Measurements from ENCODE around the gene TIMP2.
A peak's percentile ranks its signal among the peaks of the same experiment; 100 is the strongest.
"Not testable (repeated sequence)": the region's sequence is repeated elsewhere in the genome, so short reads cannot be mapped to it uniquely, and the experiment has no call there.

The TIMP2 gene

DNA sequence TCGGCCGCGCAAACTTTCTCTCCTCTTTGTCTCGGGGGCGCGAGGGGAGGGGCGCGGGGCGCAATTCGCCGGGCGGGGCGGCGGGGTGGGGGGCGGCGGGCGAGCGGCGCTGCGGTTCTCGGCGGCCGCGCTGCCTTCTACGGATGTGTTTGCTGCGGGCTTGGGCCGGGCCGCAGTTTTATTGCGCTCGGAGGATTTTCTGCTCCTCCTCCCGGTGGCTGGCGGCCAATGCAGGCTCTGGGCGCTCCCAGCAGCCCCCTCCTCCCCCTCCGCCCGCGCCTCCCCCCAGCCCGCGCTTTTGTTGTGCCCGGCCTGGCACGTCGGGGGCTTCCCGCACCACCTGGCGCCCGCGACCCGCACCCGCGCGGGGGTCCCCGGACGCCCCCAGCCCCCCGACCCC is at the start of gene TIMP2:
TSS of gene TIMP2 (minus strand) at position 154 of the 400 bp plus-strand sequence. CDS start 299 bp downstream, outside the sequence.
- DNase-seq, result peak; percentile 6

DNA sequence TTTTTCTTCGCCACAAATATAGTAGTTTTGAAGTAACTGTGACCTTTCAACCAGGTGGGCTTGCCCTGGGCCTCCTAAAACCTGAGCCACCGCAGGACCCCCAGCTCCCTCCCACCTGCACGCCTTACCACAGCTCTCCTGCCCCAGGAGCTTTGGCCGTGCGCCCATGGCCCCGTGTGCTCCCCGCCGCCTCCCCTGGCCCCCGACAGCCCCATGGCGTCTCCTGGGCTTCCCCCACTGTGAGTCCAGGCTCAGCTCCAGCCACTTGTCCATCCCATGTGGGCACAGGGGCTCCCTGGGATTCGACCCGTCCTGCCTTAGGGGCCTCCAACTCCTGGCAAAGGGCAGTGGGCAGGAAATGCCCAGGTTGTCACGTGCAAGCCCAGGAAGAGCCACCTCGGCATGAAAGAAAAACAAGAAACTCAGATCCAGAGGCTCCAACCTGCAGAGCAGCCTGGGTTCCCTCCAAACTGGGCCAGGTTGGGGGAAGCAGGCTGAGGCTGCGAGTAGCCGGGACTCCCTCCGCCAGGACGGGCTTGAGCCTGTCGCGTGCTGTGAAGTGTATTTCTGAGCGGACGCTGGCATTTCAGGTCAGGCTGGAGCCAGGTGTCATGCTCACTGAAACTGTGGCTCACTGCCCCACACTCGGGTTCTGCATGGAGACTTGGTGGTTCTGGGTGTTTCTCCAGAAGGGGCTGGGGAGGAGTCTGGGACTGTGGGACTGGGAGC is 48.8 kb upstream of the TIMP2 start:
- no peak for DNase-seq

- no peak for DNase-seq
Measured at GRCh38 chr17:78973196-78973595, 48.0 kb upstream of the TIMP2 start.

DNA sequence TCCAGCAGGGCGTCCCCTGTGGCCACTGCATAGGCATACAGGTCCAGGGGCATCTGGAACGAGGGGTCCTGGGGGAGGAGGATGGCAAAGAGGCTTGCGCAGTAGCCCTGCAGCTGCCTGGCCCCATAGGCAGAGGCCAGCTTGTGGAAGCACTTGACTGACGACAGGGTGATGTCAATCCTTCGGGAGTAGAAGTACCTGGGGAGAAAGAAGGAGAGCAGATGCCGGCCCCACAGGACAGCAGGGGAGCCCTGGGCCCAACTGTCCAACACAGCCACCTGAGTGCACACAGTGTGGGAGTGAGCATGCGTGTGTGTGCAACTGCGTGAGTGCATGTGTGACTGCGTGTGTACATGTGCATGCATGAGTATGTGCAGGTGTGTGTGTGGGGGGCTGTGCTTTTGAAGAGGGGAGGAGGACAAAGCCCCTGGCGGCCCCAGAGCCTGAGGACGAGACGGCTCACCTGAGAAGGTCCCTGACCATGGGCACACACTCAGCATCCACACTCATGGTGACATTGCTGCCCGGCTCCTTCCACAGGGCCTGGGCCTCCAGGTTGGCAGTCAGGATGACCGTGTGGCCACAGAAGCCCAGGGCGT is 47.4 kb upstream of the TIMP2 start:
- DNase-seq, result no peak

DNA sequence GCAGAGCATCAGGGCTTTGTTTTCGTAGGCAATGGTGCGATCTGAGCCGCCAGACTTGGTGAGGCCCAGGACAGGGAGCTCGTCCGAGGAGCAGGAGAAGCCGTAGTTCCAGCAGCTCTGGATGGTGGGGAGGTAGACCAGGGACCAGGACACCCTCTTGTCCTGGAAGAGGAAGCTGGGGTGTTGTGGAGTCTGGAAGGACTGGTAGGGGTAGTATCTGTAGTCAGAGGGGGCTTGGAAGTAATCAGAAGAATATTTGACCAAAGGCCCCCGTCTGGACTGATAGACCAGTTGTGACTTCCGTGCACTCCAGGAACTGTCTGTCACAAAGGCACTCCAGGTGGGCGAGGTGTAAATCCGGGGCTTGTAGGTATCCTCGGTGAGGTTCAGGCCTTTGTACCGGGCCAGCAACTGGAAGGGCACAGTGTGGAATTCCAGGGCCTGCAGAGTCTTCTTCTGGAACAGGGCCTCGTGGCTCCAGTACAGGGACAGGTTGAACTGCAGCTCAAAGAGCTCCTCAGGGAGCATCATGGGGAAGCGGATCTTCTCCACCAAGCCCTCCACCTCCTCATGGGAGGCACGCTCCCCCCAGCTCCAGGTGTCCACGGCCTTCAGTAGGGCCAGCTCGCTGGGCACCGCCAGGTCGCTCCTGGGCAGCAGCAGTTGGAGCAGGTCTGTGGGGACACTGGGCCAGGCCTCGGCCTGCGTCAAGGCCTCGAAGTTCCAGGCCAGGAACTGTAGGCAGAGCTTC is 46.7 kb upstream of the TIMP2 start:
- no peak for DNase-seq

DNA sequence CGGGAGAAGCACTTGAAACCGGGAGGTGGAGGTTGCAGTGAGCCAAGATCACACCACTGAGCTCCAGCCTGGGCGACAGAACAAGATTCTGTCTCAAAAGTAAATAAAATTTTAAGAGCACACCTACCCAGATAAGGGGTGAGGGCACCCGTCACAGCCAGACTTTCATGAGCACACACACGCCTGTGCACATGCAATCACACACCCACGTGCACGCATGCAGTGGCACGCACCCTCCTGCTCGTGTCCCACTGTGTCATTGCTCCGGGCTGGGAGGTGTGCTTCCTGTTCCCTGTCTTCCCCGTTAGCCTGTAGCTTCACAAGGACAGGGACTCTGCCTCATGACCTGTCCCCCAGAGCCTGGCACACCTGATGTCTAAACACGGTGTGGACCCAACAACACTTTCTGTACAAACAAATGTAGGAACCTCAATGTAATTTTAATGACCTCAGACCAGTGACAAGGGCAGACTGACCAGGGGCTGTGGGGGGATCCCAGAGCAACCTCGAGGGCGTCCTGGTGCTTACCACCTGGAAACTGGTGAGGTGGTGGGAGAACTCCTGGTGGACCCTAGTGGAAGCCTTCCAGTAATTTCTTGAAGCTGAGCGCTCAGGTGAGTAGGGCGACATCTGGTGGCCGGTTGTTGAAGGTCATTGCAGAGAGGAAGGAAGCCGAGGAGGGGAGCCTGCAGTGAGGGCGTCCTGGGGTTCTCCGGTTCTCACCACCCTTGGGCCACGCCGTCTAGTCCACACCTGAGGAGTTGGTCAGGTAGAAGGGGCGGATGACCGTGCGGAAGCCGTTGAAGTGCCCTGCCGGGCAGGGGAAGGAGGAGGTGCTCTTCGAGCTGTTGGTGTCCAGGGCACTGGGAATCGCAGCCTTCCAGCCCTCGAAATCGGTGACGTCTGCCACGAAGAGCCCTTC is 45.9 kb upstream of the TIMP2 start:
- DNase-seq, result peak; percentile 68

DNA sequence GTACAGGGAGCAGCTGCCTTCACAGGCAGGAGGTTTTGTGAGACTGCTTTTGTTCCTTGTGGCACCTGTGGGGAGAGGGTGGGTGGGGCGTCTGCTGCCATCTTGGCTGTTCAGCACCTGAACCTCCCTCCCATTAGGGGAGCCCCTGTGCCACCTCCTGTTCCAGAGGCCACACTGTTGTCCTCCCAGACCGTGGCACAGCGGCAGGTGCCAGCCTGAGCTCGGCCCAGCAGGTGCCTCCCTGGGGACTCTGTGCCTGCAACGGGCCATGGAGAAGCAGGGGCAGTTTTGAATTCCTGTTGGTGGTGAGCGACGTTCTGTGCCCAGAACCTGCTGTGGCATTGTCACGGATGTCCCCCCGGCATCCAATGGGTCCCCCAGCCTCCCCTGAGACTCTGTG is 44.7 kb upstream of the TIMP2 start:
- DNase-seq, result no peak

- no peak for DNase-seq
Measured at GRCh38 chr17:78967782-78968362, 42.7 kb upstream of the TIMP2 start.

DNA sequence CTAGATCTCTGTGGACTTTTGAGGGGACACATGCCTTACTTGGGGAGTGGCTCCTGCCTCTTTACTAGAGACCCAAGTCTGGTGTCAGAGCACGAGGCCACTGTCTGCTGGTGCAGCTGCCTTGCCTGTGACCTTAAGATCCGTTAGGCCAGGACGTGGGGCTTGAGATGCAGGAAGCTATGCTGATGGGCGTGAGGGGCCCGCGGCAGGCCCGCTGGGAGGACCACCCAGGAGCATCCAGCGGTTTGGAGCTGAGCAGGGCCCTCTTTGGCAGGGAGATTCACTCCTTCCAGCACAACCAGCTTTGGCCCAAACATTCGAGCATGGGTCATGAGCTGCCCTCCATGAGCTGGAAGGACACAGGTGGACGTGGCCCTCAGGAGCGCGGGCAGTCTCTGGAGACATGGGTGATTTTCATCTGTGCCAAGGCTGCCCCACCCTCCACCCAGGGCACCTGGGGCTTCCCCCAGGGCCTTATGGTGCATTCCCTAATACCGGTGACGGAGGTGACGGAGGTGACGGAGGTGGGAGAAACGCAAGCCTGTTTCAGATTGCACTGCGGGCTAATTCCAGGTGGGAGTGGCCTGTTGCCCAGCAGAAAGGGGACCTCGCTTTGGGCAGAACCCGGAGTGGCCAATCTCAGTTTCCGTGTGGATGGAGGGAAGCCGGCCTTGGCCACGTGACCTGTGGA is 41.9 kb upstream of the TIMP2 start:
- no peak for DNase-seq

GRCh38 chr17:78966123-78966813 is 41.1 kb upstream of the TIMP2 start:
- no peak for DNase-seq

- DNase-seq, result no peak
Measured at GRCh38 chr17:78965491-78965924, 40.3 kb upstream of the TIMP2 start.

DNA sequence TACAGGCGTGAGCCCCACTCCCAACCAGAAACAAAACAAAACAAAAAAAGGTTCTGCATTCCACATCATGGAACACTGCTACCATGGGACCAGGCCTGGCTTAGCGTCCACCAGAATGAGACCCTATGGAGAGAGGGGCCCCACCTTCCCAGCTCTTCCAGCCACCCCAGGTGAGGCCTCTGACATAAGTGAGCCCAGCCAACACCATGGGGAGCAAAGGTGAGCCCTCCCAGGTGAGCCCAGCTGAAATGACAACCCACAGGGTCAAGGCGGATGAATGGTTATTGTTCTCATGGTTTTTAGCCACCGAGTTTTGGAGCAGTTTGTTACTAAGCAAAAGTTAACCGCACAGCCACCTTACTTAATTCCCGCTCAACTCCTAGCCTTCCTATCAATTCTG is 38.2 kb upstream of the TIMP2 start:
- no peak for DNase-seq

DNA sequence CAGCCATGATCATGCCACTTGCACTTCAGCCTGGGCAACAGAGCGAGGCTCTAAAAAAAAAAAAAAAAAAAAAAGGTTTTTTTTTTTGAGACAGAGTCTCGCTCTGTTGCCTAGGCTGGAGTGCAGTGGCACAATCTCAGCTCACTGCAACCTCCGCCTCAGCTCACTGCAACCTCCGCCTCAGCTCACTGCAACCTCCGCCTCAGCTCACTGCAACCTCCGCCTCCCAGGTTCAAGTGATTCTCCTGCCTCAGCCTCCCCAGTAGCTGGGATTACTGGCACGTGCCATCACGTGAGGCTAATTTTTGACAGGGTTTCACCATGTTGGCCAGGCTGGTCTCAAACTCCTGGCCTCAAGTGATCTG is 37.8 kb upstream of the TIMP2 start:
- not testable (repeated sequence) for DNase-seq

- no peak for DNase-seq
Measured at GRCh38 chr17:78962345-78962983, 37.3 kb upstream of the TIMP2 start.

DNA sequence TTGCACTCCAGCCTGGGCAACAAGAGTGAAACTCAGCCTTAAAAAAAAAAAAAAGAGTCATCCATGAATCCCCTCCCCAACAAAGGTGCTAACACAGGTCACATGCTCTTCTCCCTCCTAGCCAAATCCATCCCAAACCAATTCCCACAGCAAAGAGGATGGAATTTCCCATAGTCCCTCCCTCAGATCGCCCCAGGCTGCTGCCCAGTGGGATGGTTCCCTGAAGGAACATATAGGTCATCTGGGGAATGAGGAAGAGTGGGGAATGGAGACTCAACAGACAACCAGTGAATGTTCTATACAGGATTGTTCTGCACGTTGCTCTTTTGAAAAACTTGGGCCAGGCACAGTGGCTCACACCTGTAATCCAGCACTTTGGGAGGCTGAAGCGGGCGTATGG is 36.4 kb upstream of the TIMP2 start:
- DNase-seq, result no peak

GRCh38 chr17:78960928-78961327 is 35.7 kb upstream of the TIMP2 start:
- DNase-seq, result no peak

GRCh38 chr17:78959803-78960202 is 34.6 kb upstream of the TIMP2 start:
- DNase-seq, result no peak

DNA sequence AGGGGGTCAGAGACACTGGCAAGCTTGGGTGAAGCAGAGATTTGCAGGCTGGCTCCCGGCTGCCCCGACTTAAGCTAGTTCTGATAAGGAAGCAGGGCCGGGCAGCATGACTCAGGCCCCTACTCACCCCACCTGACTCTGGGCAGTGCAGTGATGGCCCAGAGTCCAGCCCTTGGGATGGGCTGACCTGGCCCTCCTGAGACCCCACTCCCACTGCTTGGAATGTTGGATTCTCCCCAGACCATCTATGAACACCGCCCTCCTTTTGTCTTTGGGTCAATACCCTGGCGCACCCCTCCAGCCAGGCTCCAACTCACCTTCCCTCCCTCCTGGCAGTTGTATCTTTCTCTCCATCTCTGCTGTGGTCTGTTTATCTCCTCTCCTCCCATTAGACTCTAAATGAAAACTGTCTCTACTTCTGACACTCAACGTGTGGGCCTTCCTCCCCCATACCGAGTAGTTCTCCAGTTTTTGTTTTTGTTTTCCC is 33.5 kb upstream of the TIMP2 start:
- peak; percentile 6 for DNase-seq

DNA sequence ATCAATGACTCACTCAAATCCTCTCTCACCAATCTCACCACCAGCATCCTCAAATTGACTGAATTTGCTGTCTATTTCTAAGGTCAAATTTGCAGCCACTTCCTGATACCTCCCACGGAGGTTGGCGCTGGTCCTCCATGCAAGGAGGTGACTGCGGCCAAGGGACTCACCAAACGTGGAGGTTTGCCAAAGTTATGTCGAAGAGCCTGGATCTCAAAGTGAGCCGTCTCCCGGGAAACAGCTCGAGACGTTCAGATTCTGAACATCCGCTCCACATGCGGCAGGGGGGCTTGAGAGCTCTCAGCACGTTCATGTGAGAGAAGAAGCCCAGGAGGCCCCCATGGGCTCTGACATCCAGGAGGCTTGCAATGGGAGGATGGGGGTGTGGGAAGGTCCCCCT is 31.9 kb upstream of the TIMP2 start:
- DNase-seq, result no peak

GRCh38 chr17:78956254-78956653 is 31.1 kb upstream of the TIMP2 start:
- DNase-seq, result no peak

DNA sequence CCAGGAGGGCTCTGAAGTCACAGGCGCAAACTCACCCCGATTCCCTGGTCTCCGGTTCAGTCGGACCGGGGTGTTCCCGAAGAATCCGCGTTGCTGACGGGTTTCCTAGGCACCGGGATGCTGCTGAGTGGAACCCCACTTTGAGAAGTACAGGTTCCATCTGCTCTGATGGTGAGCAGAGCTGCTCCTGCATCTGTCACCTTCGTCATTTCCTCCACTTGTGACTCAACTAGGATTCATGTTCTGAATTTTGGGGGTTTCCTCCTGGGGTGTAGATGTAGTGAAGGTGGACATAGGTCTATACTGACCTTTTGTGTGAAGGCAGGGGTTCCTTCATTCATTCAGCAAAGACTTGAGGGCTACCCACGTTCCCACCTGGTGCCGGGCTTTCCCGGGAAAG is 29.5 kb upstream of the TIMP2 start:
- DNase-seq, result no peak

Measured in OCI-M1 (cell line).